ENCODE results near the gene NMD3. TPM values are rescaled to one million over a fixed set of nuclear protein-coding genes. Genes with fewer than 3 reads are reported as not detected.

Gene NMD3
- total RNA-seq, 1 experiment from 2014 or later = 61.7 TPM

- no peaks in the 10 kb centered on the region for H3K36me3 ChIP-seq (ENCODE audit: control insufficient read depth, insufficient read depth, low read length)
- H3K4me1 ChIP-seq = peaks cover 15% of the 10 kb centered on the region
- no peak overlapping the region for H3K4me3 Mint-ChIP-seq (ENCODE audit: unreplicated experiment)
- no peak for TF ChIP-seq CTCF (IDR thresholded peaks at IDR 0.05; ENCODE audit: insufficient read depth in 1 of 2, low read depth in 1 of 2, low read length in 1 of 2, severe bottlenecking in 1 of 2, unreplicated experiment in 1 of 2)
- no peak overlapping the region for H3K27ac Mint-ChIP-seq (ENCODE audit: unreplicated experiment)
- H3K4me1 Mint-ChIP-seq (ENCODE audit: low read depth, unreplicated experiment) = peaks cover 11% of the 10 kb centered on the region
- no peaks in the 10 kb centered on the region for H3K9me3 ChIP-seq
- intact Hi-C loops (cut with micrococcal nuclease; ENCODE audit: unreplicated experiment) = no loop called here
- CTCF ChIA-PET = no interaction called here
- no TSS peak for BruUV-seq (replicated peaks)
- DNase-seq = no peak
- no peak overlapping the region for H3K4me3 ChIP-seq (ENCODE audit: low read depth, low read length)
- H3K27me3 ChIP-seq (replicated peaks; ENCODE audit: control insufficient read depth, insufficient read depth, low read length) = no peaks in the 10 kb centered on the region
- no peaks in the 10 kb centered on the region for H3K27me3 Mint-ChIP-seq (ENCODE audit: insufficient read depth, unreplicated experiment)
- H3K36me3 Mint-ChIP-seq (ENCODE audit: insufficient read depth, unreplicated experiment) = no peaks in the 10 kb centered on the region
- H3K9me3 Mint-ChIP-seq (ENCODE audit: unreplicated experiment) = no peaks in the 10 kb centered on the region
- POLR2A ChIA-PET = no interaction called here
Observed at GRCh38 chr3:161213644-161214043, 7.5 kb upstream of the NMD3 start.

- ChIA-PET POLR2A (no interaction called here), CTCF (no interaction called here)
- Mint-ChIP-seq H3K27me3 (ENCODE audit: insufficient read depth, unreplicated experiment) (no peaks in the 10 kb centered on the region), H3K27ac (ENCODE audit: unreplicated experiment) (no peak overlapping the region), H3K4me3 (ENCODE audit: unreplicated experiment) (no peak overlapping the region), H3K36me3 (ENCODE audit: insufficient read depth, unreplicated experiment) (peaks cover 2% of the 10 kb centered on the region), H3K4me1 (ENCODE audit: low read depth, unreplicated experiment) (peaks cover 13% of the 10 kb centered on the region), H3K9me3 (ENCODE audit: unreplicated experiment) (no peaks in the 10 kb centered on the region)
- H3K4me3 ChIP-seq (ENCODE audit: low read depth, low read length) = no peak overlapping the region
- TF ChIP-seq CTCF (IDR thresholded peaks at IDR 0.05; ENCODE audit: insufficient read depth in 1 of 2, low read depth in 1 of 2, low read length in 1 of 2, severe bottlenecking in 1 of 2, unreplicated experiment in 1 of 2) = peak in 1 of 2 experiments; percentile 9
- H3K27me3 ChIP-seq (replicated peaks; ENCODE audit: control insufficient read depth, insufficient read depth, low read length) = no peaks in the 10 kb centered on the region
- no TSS peak for BruUV-seq (replicated peaks)
- H3K9me3 ChIP-seq = no peaks in the 10 kb centered on the region
- H3K36me3 ChIP-seq (ENCODE audit: control insufficient read depth, insufficient read depth, low read length) = no peaks in the 10 kb centered on the region
- intact Hi-C loops (cut with micrococcal nuclease; ENCODE audit: unreplicated experiment) = no loop called here
- peaks cover 15% of the 10 kb centered on the region for H3K4me1 ChIP-seq
- DNase-seq = peak; percentile 53 to 57
Observed at GRCh38 chr3:161215185-161215584, 5.9 kb upstream of the NMD3 start.

- no peak overlapping the region for H3K4me3 Mint-ChIP-seq (ENCODE audit: unreplicated experiment)
- CTCF ChIA-PET = no interaction called here
- POLR2A ChIA-PET = no interaction called here
Observed at GRCh38 chr3:161217496-161217895, 3.6 kb upstream of the NMD3 start.

More at GRCh38 chr3:161217496-161217895, 3.6 kb upstream of the NMD3 start:
- no peaks in the 10 kb centered on the region for H3K36me3 ChIP-seq (ENCODE audit: control insufficient read depth, insufficient read depth, low read length)
- no peak for TF ChIP-seq CTCF (IDR thresholded peaks at IDR 0.05; ENCODE audit: insufficient read depth in 1 of 2, low read depth in 1 of 2, low read length in 1 of 2, severe bottlenecking in 1 of 2, unreplicated experiment in 1 of 2)
- BruUV-seq (replicated peaks) = no TSS peak
- H3K27me3 ChIP-seq (replicated peaks; ENCODE audit: control insufficient read depth, insufficient read depth, low read length) = no peaks in the 10 kb centered on the region
- no peak overlapping the region for H3K27ac Mint-ChIP-seq (ENCODE audit: unreplicated experiment)
- H3K9me3 Mint-ChIP-seq (ENCODE audit: unreplicated experiment) = no peaks in the 10 kb centered on the region
- H3K9me3 ChIP-seq = no peaks in the 10 kb centered on the region
- peaks cover 10% of the 10 kb centered on the region for H3K36me3 Mint-ChIP-seq (ENCODE audit: insufficient read depth, unreplicated experiment)
- H3K4me1 Mint-ChIP-seq (ENCODE audit: low read depth, unreplicated experiment) = peaks cover 17% of the 10 kb centered on the region
- no peaks in the 10 kb centered on the region for H3K27me3 Mint-ChIP-seq (ENCODE audit: insufficient read depth, unreplicated experiment)
- peaks cover 15% of the 10 kb centered on the region for H3K4me1 ChIP-seq
- peak in 1 of 2 experiments; percentile 5 for DNase-seq
- intact Hi-C loops (cut with micrococcal nuclease; ENCODE audit: unreplicated experiment) = no loop called here
- no peak overlapping the region for H3K4me3 ChIP-seq (ENCODE audit: low read depth, low read length)

Data from Caco-2 (cell line).